HG02884 (cell line): Measurements from ENCODE around the gene RABGAP1L.
"Not testable (repeated sequence)": the region's sequence is repeated elsewhere in the genome, so short reads cannot be mapped to it uniquely, and the experiment has no call there.

Experiments
- ATAC-seq: cut with Tn5 transposase; IDR thresholded peaks from one replicate; pipeline ENCODE4 v1.9.1; 2021; ENCODE audit warnings: mild to moderate bottlenecking, moderate library complexity; ENCODE audit not compliant: unreplicated experiment

The RABGAP1L gene

GRCh38 chr1:174700775-174701174, 541.5 kb downstream of the RABGAP1L start:
- ATAC-seq = no peak

GRCh38 chr1:174701565-174701964, 542.2 kb downstream of the RABGAP1L start:
- no peak for ATAC-seq

- ATAC-seq = no peak
These were observed 542.7 kb downstream of the RABGAP1L start for GRCh38 chr1:174702011-174702410.

GRCh38 chr1:174703309-174703708, 544.0 kb downstream of the RABGAP1L start:
- ATAC-seq = no peak

GRCh38 chr1:174704300-174704699, 545.0 kb downstream of the RABGAP1L start:
- ATAC-seq = no peak

- no peak for ATAC-seq
These were observed 551.8 kb downstream of the RABGAP1L start for GRCh38 chr1:174710868-174711845.

- not testable (repeated sequence) for ATAC-seq
These were observed 552.5 kb downstream of the RABGAP1L start for GRCh38 chr1:174711848-174712247.

GRCh38 chr1:174712541-174712940, 553.2 kb downstream of the RABGAP1L start:
- no peak for ATAC-seq

GRCh38 chr1:174713796-174714195, 554.5 kb downstream of the RABGAP1L start:
- ATAC-seq = no peak

- ATAC-seq = no peak
These were observed 559.9 kb downstream of the RABGAP1L start for GRCh38 chr1:174719194-174719593.

GRCh38 chr1:174720618-174721017, 561.3 kb downstream of the RABGAP1L start:
- ATAC-seq = no peak

- ATAC-seq = no peak
These were observed 561.9 kb downstream of the RABGAP1L start for GRCh38 chr1:174721246-174721645.

GRCh38 chr1:174723816-174724215, 564.5 kb downstream of the RABGAP1L start:
- no peak for ATAC-seq

- ATAC-seq = no peak
These were observed 564.9 kb downstream of the RABGAP1L start for GRCh38 chr1:174724219-174724618.

- no peak for ATAC-seq
These were observed 567.0 kb downstream of the RABGAP1L start for GRCh38 chr1:174726167-174726879.

GRCh38 chr1:174726880-174727585, 567.7 kb downstream of the RABGAP1L start:
- no peak for ATAC-seq

- ATAC-seq = no peak
These were observed 575.0 kb downstream of the RABGAP1L start for GRCh38 chr1:174734270-174734669.

- ATAC-seq = no peak
These were observed 577.5 kb downstream of the RABGAP1L start for GRCh38 chr1:174736831-174737230.

GRCh38 chr1:174740249-174740968, 581.1 kb downstream of the RABGAP1L start:
- no peak for ATAC-seq

- ATAC-seq = no peak
These were observed 583.7 kb downstream of the RABGAP1L start for GRCh38 chr1:174742805-174743653.
